ENCODE measurements around the gene ETFA. TPM values are rescaled to one million over a fixed set of nuclear protein-coding genes. Genes with fewer than 3 reads are reported as not detected.

The ETFA gene
- total and polyA plus RNA-seq, 10 of the 15 experiments (the other 5 are each of a cell fraction or from before 2014, with no cell fraction given), result 114 to 331 (median 152) TPM

DNA sequence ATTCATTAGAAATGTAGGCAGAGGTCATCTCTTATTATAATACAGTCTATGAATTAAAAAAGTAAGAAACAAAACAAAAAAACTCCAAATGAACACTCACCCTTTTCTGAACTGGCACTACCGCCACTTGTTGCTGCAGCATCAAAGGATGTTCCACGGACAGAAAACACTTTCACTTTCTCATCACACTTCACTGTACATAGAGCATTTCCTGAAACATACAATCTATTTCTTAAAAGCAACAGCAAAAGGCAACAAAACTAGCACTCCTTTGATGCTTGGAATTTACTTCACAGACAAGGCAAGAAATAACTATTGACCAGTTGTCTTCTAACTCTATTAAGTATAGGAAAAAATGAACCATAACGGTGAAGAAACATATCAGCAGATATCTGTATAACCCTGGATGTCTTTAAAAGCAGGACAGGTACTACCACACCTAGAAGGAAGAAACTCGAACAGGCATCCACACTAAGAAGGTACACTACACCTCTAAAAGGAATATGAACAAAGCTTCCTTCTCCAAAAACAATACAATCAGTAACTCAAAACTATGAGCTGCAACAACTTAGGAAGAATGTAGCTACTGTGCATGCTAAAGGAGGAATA lies 24.9 kb downstream of the ETFA start (continued):
- TF ChIP-seq, protein P1, sequence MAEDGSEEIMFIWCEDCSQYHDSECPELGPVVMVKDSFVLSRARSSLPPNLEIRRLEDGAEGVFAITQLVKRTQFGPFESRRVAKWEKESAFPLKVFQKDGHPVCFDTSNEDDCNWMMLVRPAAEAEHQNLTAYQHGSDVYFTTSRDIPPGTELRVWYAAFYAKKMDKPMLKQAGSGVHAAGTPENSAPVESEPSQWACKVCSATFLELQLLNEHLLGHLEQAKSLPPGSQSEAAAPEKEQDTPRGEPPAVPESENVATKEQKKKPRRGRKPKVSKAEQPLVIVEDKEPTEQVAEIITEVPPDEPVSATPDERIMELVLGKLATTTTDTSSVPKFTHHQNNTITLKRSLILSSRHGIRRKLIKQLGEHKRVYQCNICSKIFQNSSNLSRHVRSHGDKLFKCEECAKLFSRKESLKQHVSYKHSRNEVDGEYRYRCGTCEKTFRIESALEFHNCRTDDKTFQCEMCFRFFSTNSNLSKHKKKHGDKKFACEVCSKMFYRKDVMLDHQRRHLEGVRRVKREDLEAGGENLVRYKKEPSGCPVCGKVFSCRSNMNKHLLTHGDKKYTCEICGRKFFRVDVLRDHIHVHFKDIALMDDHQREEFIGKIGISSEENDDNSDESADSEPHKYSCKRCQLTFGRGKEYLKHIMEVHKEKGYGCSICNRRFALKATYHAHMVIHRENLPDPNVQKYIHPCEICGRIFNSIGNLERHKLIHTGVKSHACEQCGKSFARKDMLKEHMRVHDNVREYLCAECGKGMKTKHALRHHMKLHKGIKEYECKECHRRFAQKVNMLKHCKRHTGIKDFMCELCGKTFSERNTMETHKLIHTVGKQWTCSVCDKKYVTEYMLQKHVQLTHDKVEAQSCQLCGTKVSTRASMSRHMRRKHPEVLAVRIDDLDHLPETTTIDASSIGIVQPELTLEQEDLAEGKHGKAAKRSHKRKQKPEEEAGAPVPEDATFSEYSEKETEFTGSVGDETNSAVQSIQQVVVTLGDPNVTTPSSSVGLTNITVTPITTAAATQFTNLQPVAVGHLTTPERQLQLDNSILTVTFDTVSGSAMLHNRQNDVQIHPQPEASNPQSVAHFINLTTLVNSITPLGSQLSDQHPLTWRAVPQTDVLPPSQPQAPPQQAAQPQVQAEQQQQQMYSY (CRISPR knock-in tag; IDR thresholded peaks at IDR 0.05), result no peak
- TF ChIP-seq TCF7 (IDR thresholded peaks at IDR 0.05; ENCODE audit: borderline replicate concordance), result peak; percentile 26; the same call in 1 of the 2 replicates

DNA sequence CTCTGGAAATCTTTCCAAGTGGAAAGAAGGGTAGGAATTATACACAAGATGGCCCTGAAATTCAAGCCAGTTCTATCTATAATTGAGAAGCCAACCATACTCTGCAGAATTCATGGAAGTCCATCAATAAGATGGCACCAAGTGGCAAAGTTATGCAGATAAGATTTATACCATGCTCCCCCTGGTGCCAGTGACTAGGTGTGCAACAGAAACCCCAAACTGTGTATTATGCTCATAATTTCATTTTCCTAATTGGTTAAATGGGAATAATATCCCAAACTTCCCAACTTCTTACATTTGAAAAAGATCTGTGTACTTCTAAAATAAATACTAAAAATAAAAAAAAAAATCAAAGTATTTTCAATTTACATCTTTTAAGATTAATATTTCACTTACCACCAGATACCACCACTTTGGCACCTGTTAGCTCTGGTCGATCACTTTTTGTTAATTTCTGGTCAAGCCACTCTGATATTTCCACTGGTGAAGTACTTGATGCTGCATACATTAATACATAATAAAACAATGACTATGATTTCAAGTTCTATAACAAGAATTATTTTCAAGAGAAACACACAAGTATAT lies 25.9 kb downstream of the ETFA start:
- ChIA-PET RAD21 (ENCODE audit: unreplicated experiment) (interaction anchor here (2.0 to 2.1 kb wide), 2 partner anchors 12 to 26 kb away, joined by 7 to 8 read pairs; partner anchors contain the start of gene ETFA), CTCF (interaction anchor here (0.9 to 2.2 kb wide), 3 partner anchors 10 to 95 kb away, joined by 3 to 9 read pairs (median 4); no protein-coding TSS in a partner anchor), SMC1A (ENCODE audit: uncharacterized antibody, unreplicated experiment) (interaction anchor here (0.9 to 1.6 kb wide), 5 partner anchors 13 to 95 kb away, joined by 3 to 4 read pairs (median 4); no protein-coding TSS in a partner anchor)
- TF ChIP-seq RAD21 (IDR thresholded peaks at IDR 0.05; ENCODE audit: insufficient read depth, low read depth, low read length), result 0 out of 2 replicates have a peak, but pooled peaks have one; percentile 14
- no peak for TF ChIP-seq NFIC (IDR thresholded peaks at IDR 0.05; ENCODE audit: low read depth, low read length)
- TF ChIP-seq SMC3 (IDR thresholded peaks at IDR 0.05; ENCODE audit: borderline replicate concordance, low read length), result peak; percentile 31; the same call in 1 of the 2 replicates
- TF ChIP-seq RB1 (IDR thresholded peaks at IDR 0.05; ENCODE audit: borderline replicate concordance), result no peak
- TF ChIP-seq MTA3 (IDR thresholded peaks at IDR 0.05; ENCODE audit: borderline replicate concordance, low read length), result no peak
- TF ChIP-seq, protein P2, sequence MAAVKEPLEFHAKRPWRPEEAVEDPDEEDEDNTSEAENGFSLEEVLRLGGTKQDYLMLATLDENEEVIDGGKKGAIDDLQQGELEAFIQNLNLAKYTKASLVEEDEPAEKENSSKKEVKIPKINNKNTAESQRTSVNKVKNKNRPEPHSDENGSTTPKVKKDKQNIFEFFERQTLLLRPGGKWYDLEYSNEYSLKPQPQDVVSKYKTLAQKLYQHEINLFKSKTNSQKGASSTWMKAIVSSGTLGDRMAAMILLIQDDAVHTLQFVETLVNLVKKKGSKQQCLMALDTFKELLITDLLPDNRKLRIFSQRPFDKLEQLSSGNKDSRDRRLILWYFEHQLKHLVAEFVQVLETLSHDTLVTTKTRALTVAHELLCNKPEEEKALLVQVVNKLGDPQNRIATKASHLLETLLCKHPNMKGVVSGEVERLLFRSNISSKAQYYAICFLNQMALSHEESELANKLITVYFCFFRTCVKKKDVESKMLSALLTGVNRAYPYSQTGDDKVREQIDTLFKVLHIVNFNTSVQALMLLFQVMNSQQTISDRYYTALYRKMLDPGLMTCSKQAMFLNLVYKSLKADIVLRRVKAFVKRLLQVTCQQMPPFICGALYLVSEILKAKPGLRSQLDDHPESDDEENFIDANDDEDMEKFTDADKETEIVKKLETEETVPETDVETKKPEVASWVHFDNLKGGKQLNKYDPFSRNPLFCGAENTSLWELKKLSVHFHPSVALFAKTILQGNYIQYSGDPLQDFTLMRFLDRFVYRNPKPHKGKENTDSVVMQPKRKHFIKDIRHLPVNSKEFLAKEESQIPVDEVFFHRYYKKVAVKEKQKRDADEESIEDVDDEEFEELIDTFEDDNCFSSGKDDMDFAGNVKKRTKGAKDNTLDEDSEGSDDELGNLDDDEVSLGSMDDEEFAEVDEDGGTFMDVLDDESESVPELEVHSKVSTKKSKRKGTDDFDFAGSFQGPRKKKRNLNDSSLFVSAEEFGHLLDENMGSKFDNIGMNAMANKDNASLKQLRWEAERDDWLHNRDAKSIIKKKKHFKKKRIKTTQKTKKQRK (IDR thresholded peaks at IDR 0.05; ENCODE audit: low read depth, low read length), result no peak
- TF ChIP-seq RFX5 (IDR thresholded peaks at IDR 0.05; ENCODE audit: low read depth, low read length), result no peak
- no peak for TF ChIP-seq POLR2A (IDR thresholded peaks at IDR 0.05; ENCODE audit: low read depth, low read length)
- TF ChIP-seq, protein P3, sequence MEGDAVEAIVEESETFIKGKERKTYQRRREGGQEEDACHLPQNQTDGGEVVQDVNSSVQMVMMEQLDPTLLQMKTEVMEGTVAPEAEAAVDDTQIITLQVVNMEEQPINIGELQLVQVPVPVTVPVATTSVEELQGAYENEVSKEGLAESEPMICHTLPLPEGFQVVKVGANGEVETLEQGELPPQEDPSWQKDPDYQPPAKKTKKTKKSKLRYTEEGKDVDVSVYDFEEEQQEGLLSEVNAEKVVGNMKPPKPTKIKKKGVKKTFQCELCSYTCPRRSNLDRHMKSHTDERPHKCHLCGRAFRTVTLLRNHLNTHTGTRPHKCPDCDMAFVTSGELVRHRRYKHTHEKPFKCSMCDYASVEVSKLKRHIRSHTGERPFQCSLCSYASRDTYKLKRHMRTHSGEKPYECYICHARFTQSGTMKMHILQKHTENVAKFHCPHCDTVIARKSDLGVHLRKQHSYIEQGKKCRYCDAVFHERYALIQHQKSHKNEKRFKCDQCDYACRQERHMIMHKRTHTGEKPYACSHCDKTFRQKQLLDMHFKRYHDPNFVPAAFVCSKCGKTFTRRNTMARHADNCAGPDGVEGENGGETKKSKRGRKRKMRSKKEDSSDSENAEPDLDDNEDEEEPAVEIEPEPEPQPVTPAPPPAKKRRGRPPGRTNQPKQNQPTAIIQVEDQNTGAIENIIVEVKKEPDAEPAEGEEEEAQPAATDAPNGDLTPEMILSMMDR (IDR thresholded peaks at IDR 0.05 in 2 of 3, conservative IDR thresholded peaks at IDR 0.05 in 1 of 3; ENCODE audit: control insufficient read depth in 2 of 3, extremely low read depth in 1 of 3, insufficient read depth in 1 of 3, low read depth in 3 of 3, low read length in 3 of 3), result peak; percentile 25 to 48 (median 33); a peak in 5 of 6 replicates
- no peak for TF ChIP-seq CBX3 (IDR thresholded peaks at IDR 0.05; ENCODE audit: borderline replicate concordance, low read depth)

More for the DNA sequence above, 25.9 kb downstream of the ETFA start:
- Histone ChIP-seq H3K27me3 (replicated peaks in 1 of 2; ENCODE audit: control insufficient read depth in 2 of 2, insufficient read depth in 2 of 2, low read length in 1 of 2) (no peaks in the 10 kb centered on the region), H4K20me1 (ENCODE audit: control insufficient read depth, insufficient read depth) (no peaks in the 10 kb centered on the region), H3K4me2 (ENCODE audit: control insufficient read depth, insufficient read depth) (no peak overlapping the region), H3K9ac (ENCODE audit: control insufficient read depth, insufficient read depth, low read length) (no peak overlapping the region), H3K9me3 (replicated peaks; ENCODE audit: control insufficient read depth, insufficient read depth, low read length) (no peaks in the 10 kb centered on the region), H3K36me3 (ENCODE audit: control insufficient read depth in 2 of 2, insufficient read depth in 2 of 2, low read length in 1 of 2) (peaks cover 3 to 32% of the 10 kb centered on the region in 2 experiments), H3K79me2 (ENCODE audit: control insufficient read depth, insufficient read depth, low read length) (no peaks in the 10 kb centered on the region), H3K27ac (ENCODE audit: control insufficient read depth, insufficient read depth) (no peak overlapping the region), H3K4me1 (ENCODE audit: control insufficient read depth, insufficient read depth, low read length) (peaks cover 4% of the 10 kb centered on the region; the same call in 1 of the 2 replicates), H2AFZ (ENCODE audit: control insufficient read depth, low read depth, low read length) (no peak overlapping the region), H3K4me3 (no peak overlapping the region)
- POLR2A ChIA-PET, result interaction anchor here (0.5 kb wide), 1 partner anchor 1168 kb away, joined by 5 read pairs; no protein-coding TSS in a partner anchor
- FAIRE-seq, result peak; percentile 31
- BruUV-seq (replicated peaks), result no TSS peak
- intact Hi-C loops (cut with micrococcal nuclease; ENCODE audit: unreplicated experiment), result no loop called here
- in situ Hi-C loops (cut with MboI), result no loop called here
- DNase-seq (ENCODE audit: low read depth, low spot score), result no peak
- 100% methylated on average over 1 of the region's 1 CpG for WGBS (ENCODE audit: insufficient coverage, insufficient replicate concordance, low lambda C conversion rate, missing lambda C conversion rate)
- peak; percentile 65 for ATAC-seq

Data from GM12878 (cell line).